ENCODE data around the gene PLEKHA1.

The PLEKHA1 gene

DNA sequence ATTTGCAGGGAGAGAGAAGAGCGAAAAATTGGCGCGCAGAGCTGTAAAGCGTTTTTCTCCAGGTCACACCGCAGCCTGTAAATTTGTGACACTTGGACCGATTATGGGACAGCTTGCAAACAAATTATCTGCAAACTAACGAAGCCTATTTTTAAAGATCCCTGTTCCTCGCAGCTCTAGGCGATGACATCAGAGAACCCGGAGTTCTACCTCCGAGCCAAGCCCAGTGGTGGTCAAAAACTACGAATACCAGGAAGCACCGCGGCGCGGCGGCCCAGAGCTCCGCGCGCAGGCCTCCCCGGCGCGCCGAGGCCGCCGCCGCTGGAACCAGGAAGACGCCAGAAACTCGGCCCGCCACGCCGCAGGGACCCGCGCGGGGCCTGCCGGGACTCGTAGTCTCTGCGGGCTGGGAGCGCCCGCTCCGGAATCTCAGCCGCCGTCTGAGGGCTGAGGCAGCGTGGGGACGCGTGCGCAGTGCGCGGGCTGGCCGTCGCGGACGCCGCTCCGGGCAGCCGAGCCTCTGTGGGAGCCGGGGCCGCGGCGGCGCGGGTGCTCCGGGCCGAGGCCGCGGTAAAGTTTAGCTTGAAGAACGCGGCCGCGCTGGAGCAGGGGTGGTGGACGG is at the start of gene PLEKHA1:
PLEKHA1 (plus strand) TSS at position 472 of the 622 bp plus-strand sequence. CDS start 18,493 bp downstream, outside the sequence.
- DNase-seq: peak; percentile 94

GRCh38 chr10:122325235-122325634 is 49.3 kb upstream of the PLEKHA1 start:
- no peak for DNase-seq

- DNase-seq: no peak
Observed at GRCh38 chr10:122326385-122326784, 48.1 kb upstream of the PLEKHA1 start.

- DNase-seq: no peak
Observed at GRCh38 chr10:122326806-122327205, 47.7 kb upstream of the PLEKHA1 start.

GRCh38 chr10:122327237-122328206 is 47.0 kb upstream of the PLEKHA1 start:
- DNase-seq: no peak

DNA sequence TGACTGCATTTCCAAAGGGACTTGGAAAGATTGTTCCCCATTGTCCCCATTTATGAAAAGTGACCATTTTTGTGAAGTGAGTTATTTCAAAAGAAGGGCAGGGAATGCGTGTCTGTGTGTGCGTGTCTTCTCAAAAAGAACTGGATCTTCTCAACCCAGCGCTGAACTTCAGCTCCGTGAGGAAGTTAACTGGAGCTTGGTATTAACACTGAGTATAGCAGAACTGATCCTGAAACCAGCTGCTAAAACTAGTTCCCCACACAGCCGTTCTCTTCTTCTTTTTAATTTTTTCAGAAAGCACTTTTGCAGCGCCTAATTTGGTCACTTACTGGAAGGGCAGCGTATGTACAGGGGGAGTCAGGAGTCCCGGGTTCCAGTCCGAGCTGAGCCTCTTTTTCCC is 45.8 kb upstream of the PLEKHA1 start:
- DNase-seq: no peak

GRCh38 chr10:122329416-122329815 is 45.1 kb upstream of the PLEKHA1 start:
- no peak for DNase-seq

DNA sequence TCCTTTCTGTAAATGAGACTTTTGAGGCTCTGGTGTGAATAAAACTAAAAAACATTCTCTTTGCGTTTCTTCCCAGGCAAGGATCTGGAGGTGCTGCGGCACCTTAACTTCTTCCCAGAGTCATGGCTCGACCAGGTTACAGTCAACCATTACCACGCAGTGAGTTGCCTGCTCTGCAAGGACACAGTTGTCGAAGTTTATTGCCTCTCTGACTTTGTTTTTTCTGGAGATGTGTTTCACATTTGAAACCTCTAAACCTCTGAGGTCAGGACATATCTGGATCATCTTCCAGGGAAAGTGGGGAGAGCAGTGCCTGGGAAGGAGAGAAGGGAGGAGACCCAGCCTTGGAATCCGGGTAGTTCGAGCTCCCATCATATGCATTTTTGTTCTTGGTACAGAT is 43.4 kb upstream of the PLEKHA1 start:
- DNase-seq: no peak

DNA sequence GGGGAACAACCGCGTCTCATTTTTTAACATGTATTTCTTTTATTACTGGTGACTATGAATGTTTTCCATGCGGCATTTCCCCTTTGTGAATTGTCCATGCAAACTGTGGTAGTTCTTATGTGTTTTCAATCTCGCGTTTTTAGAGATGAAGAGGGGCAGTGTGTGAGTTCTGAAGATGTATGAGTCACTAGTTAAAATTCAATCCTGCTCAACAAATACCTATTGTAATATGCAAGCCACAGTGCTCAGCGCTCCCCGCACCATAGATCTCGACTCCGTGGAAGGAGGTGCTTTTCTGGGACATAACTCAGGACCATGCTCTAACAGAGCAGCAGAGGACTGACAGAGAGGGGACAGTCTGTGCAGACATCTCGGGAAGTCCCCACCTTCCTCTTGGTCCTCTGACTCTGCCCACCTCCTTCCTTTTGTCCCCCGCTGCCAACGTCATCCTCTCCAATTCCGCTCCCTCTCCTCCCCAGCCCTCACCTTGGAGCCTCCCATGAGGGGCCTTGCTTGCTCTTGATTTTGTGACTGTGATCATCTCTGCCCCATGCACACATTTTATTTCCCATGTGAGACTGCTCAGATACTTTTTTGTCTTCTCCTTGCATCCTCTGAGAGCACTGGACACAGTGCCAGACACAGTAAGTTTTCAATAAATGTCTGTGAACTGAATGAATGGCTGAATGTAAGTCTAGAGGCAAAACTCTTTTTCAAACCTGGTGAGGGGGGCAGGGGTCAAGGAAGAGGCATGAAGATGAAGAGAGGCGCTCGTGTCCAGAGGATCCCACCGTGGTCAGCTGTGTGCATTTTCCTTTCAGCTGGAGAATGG is 42.7 kb upstream of the PLEKHA1 start:
- DNase-seq: no peak

DNA sequence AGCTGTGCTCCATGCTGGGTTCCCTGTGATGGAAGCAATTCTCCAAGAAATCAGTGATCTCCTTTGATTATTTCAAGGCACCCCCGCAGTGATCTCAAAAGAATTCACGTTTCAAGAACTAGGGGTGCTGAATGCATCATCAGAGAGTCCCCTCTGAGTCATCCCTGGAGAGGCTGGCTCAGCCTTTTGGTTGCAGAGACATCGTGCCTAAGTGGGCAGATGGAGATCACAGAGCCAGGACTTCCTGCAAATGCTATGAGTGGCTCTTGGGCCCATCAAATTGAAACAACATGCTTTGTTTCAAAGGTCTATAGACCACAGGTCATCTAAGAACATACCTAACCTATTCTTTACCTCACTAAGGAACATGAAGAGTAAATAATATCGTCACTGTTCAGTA is 41.5 kb upstream of the PLEKHA1 start:
- DNase-seq: no peak

DNA sequence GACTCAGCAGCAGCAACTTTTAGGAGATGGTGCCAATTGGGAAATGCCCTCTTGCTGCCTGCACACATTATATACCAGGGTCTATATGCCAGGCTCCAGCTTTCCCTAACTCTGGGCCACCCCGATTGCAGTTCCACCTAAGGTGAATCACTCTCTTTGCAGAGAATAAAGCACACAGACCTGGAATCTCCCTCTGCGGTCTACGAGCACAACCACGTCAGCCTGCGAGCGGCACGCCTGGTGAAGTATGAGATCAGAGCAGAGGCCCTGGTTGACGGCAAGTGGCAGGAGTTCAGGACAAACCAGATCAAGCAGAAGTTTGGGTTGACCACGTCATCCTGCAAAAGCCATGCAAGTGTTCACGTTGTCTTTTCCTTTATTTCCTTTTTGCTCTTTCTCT is 38.2 kb upstream of the PLEKHA1 start:
- no peak for DNase-seq

- no peak for DNase-seq
Observed at GRCh38 chr10:122336961-122337360, 37.5 kb upstream of the PLEKHA1 start.

DNA sequence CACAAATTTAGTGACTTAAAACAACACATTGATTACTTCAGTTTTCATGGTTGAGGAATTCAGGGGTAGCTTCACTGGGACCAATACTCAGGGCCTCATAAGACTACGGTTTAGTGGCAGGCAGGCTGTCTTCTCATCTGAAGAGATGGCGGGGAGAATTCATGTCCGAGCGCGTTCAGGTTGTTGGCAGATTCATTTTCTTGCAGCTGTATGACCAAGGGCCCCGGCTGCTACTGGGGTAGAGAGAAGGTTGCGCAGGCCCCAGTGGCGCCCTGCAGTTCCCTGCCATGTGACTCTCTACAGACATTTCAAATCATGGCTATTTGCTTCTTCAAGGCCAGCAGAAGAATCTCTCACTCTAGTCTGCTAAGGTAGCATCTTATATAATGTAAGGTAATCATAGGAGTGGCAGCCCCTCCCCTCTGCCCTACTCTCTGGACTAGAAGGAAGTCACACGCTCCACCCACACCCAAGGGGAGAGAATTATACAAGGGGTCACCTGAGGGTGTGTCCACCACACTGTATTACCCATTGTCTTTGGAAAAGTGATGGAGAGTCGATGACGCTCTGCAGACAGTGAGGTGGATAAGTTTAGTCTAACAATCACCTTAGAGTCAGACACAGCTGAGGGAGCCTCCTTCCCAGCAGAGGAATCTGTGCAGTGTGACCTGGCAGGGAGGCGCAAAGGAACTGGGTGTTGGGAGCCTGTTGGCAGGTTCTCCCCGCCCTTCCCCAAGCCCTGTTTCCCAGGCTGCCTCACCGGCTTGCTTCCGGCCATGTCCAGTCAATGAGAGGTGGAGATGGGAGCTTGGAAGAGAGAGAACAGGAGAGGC is 35.7 kb upstream of the PLEKHA1 start:
- DNase-seq: no peak

- DNase-seq: no peak
Observed at GRCh38 chr10:122341141-122341810, 33.2 kb upstream of the PLEKHA1 start.

DNA sequence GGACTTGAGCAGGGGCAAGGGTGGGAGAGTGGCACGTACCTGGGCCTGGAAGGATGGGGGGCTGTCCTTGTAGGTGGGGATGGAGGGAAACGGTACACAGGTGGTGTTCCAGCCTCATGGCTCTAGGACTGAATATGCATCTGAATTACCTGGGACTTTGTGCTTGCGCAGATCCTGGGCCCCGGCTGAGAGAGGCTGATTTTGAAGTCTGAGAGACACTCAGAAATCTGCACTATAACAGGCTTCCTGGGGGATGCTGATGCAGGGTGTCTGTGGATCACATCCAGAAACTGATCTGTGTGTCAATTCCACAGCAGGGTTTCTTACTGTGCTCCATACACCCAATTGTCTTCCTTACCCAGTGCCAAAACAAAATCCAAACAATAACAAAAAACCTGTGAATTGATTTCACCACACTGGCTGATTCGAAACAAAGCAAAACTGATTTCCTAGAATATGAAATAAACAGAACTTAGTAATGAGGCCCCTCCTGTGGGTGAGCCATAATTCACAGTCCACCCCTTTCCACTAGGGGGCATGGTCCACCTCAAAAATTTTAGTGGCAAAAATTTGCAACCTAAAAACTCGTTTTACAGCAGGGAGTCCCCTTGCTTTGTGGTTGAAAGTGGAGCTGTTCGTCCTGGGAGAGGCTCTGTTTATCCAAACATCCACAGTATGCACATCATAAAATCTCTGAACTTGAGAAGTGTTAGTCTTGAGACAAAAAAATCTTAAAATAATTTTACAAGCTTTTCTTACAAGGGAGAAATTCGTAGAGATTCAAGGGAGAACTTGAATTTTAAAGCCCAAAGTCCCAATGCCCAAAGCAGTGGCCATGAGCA is 32.0 kb upstream of the PLEKHA1 start:
- peak; percentile 56 for DNase-seq

DNA sequence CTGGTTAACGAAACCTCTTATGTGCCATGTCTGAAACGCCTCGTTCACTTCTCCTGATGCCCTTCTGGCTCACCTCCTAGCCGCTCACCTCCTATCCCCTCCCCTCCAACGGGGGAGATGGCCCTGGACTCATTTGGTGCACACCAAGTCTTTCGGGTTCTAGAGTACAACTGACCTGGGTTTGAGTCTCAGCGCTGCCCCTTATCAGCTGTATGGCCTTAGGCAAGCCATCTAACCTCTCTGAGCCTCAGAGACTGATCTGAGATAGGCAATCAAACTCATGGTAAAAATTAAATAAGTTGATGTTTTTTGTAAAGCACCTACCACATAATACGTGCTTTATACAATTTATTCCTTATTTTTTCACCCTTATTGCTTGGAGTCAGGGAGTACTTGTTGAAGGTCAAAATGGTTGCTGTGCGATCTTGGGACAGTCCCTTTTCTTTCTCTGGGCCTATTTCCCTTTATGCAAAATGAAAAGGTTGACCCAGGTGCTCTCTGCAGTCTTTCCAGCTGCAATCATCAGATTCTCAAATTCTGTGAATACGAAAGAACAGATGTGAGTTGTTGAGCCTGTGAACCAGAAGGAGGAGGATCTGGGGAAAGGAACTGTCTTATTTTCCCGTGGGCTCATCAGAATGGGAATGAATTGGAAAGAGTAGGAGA is 31.2 kb upstream of the PLEKHA1 start:
- DNase-seq: no peak

- DNase-seq: no peak
Observed at GRCh38 chr10:122343936-122344335, 30.6 kb upstream of the PLEKHA1 start.

GRCh38 chr10:122344741-122345258 is 29.7 kb upstream of the PLEKHA1 start:
- no peak for DNase-seq

- DNase-seq: no peak
Observed at GRCh38 chr10:122346326-122346950, 28.1 kb upstream of the PLEKHA1 start.
